Upper lobe of left lung (tissue), 6 donors: ENCODE data around the gene EPHB2. TPM values are rescaled to one million over a fixed set of nuclear protein-coding genes. Genes with fewer than 3 reads are reported as not detected.

ENCODE experiments used
- ATAC-seq, 2 donors: fragments of 200-7000 bp; cut with Tn5 transposase; one replicate each; pipeline ENCODE4 v1.9.1; 2022; ENCODE audit warnings: mild to moderate bottlenecking in 2 of 2, moderate library complexity in 2 of 2; ENCODE audit not compliant: low FRiP score in 2 of 2
- DNase-seq, 2 donors: peaks; one replicate each; pipeline ENCODE4 v3.0.0-alpha.2; 2019 to 2020
- H3K27ac ChIP-seq, 4 donors: fragments of 200-600 bp; sonication (generic); one replicate each; pipeline ENCODE4 v1.5.1; 2016 to 2019
- H3K27me3 ChIP-seq, 4 donors: fragments of 200-600 bp; sonication (generic); one replicate each; pipeline ENCODE4 v1.5.1; 2017 to 2019
- H3K36me3 ChIP-seq, 4 donors: fragments of 200-600 bp; sonication (generic); one replicate each; pipeline ENCODE4 v1.5.1; 2016 to 2019
- H3K4me1 ChIP-seq, 4 donors: fragments of 200-600 bp; sonication (generic); one replicate each; pipeline ENCODE4 v1.5.1; 2018 to 2019
- H3K4me3 ChIP-seq, 4 donors: fragments of 200-600 bp; sonication (generic); one replicate each; pipeline ENCODE4 v1.5.1; 2017 to 2019; ENCODE audit warnings: mild to moderate bottlenecking in 2 of 4, moderate library complexity in 1 of 4
- H3K9me3 ChIP-seq, 4 donors: fragments of 200-600 bp; sonication (generic); one replicate each; pipeline ENCODE4 v1.5.1; 2018 to 2019
- EP300 ChIP-seq, 4 donors: sonication (generic); formaldehyde crosslinking; IDR thresholded peaks; one replicate each; pipeline ENCODE4 v1.5.1; 2017; ENCODE audit warnings: antibody characterized with exemption in 4 of 4, control low read depth in 2 of 4
- POLR2A ChIP-seq, 4 donors: fragments of 450-650 bp; IDR thresholded peaks; one replicate each; pipeline ENCODE4 v1.5.1; 2016 to 2017; ENCODE audit warnings: antibody characterized with exemption in 4 of 4, mild to moderate bottlenecking in 2 of 4
- POLR2AphosphoS5 ChIP-seq, 2 donors: sonication (generic); formaldehyde crosslinking; IDR thresholded peaks; one replicate each; pipeline ENCODE4 v1.5.1; 2017; ENCODE audit warnings: antibody characterized with exemption in 2 of 2
- WGBS, 2 donors: methylation state at CpG; one replicate each; pipeline ENCODE4 v1.1.5; 2017 to 2018; 5-methylcytosine and 5-hydroxymethylcytosine counted together
- total RNA-seq, 6 donors: library from RNA; depleted of rRNA in 4 of 6; stranded (reverse); fragments of >200 nt in 4 of 6; gene quantifications; one replicate each; pipeline versions ENCODE4 v1.1.0 to v1.2.1, GENCODE V29; 2016 to 2021
- TF ChIP-seq, protein P1 (sequence below), 6 experiments: fragments of 450-650 bp in 4 of 6; fragments of 200-600 bp in 2 of 6; sonication (generic) in 2 of 6; IDR thresholded peaks; one replicate each; pipeline ENCODE4 v1.5.1; 2016 to 2019; ENCODE audit warnings: antibody characterized with exemption in 6 of 6
- donor health status: DM: no; HTN: no; CAD: no; lungs with moderate emphysema.
- donor health status: DM: no; HTN: yes; CAD: no; lungs with severe emphysema.

Gene EPHB2
- total RNA-seq, 6 donors from 2014 or later = 1.0 to 8.8 (median 5.6) TPM

DNA sequence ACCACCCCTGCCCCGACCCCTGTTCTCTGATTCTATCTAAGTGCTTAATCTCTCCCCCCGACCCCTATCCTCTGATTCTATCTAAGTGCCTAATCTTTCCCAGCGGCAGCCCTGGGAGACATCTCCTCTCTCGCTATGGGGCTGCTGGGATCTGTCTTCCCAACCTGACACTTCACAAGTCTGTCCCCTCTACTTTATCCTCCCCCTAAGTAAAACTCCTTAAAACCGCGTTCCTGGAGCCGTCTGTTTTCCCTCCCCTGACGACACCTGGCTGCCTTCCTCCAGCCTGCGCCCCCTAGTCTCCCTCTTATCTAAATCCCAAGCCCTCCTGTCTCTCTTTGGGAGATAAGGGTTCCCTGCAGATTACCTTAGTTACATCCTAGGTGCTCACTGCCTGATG lies 30.5 kb downstream of the EPHB2 start:
- Histone ChIP-seq H3K27ac (no peak overlapping the region), H3K4me1 (peaks cover 0 to 7% (median 2%) of the 10 kb centered on the region in 4 donors), H3K36me3 (no peaks in the 10 kb centered on the region), H3K4me3 (no peak overlapping the region), H3K9me3 (no peaks in the 10 kb centered on the region), H3K27me3 (no peaks in the 10 kb centered on the region)
- 70 to 78% methylated on average over 9 of the region's 9 CpGs for WGBS, 2 donors
- no peak for DNase-seq
- TF ChIP-seq POLR2AphosphoS5 (IDR thresholded peaks at IDR 0.05) = no peak
- ATAC-seq = no peak

- Histone ChIP-seq H3K36me3 (no peaks in the 10 kb centered on the region), H3K4me3 (no peak overlapping the region), H3K9me3 (no peaks in the 10 kb centered on the region), H3K27ac (no peak overlapping the region), H3K27me3 (no peaks in the 10 kb centered on the region), H3K4me1 (peaks cover 16 to 31% (median 25%) of the 10 kb centered on the region in 4 donors)
- TF ChIP-seq, protein P1, sequence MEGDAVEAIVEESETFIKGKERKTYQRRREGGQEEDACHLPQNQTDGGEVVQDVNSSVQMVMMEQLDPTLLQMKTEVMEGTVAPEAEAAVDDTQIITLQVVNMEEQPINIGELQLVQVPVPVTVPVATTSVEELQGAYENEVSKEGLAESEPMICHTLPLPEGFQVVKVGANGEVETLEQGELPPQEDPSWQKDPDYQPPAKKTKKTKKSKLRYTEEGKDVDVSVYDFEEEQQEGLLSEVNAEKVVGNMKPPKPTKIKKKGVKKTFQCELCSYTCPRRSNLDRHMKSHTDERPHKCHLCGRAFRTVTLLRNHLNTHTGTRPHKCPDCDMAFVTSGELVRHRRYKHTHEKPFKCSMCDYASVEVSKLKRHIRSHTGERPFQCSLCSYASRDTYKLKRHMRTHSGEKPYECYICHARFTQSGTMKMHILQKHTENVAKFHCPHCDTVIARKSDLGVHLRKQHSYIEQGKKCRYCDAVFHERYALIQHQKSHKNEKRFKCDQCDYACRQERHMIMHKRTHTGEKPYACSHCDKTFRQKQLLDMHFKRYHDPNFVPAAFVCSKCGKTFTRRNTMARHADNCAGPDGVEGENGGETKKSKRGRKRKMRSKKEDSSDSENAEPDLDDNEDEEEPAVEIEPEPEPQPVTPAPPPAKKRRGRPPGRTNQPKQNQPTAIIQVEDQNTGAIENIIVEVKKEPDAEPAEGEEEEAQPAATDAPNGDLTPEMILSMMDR (IDR thresholded peaks at IDR 0.05) = no peak
- TF ChIP-seq POLR2A (IDR thresholded peaks at IDR 0.05) (no peak), POLR2AphosphoS5 (IDR thresholded peaks at IDR 0.05) (no peak), EP300 (IDR thresholded peaks at IDR 0.05) (no peak)
- peak in 1 of 2 donors; percentile 37 for ATAC-seq
- peak; percentile 33 to 62 for DNase-seq
- WGBS, 2 donors = 75 to 78% methylated on average over 13 to 14 of the region's 14 CpGs
Measured at GRCh38 chr1:22745669-22746585, 35.3 kb downstream of the EPHB2 start.

- H3K27me3 ChIP-seq = no peaks in the 10 kb centered on the region
- no peaks in the 10 kb centered on the region for H3K9me3 ChIP-seq
- WGBS, 2 donors = 64 to 77% methylated on average over 10 to 12 of the region's 12 CpGs
- H3K27ac ChIP-seq = no peak overlapping the region
- TF ChIP-seq EP300 (IDR thresholded peaks at IDR 0.05) (no peak), POLR2AphosphoS5 (IDR thresholded peaks at IDR 0.05) (peak in 1 of 2 donors; percentile 37), POLR2A (IDR thresholded peaks at IDR 0.05) (no peak)
- TF ChIP-seq, protein P1 (IDR thresholded peaks at IDR 0.05) = no peak
- no peaks in the 10 kb centered on the region for H3K36me3 ChIP-seq
- peak in 1 of 2 donors; percentile 40 for DNase-seq
- peaks cover 27 to 39% (median 34%) of the 10 kb centered on the region in 4 donors for H3K4me1 ChIP-seq
- no peak for ATAC-seq
- no peak overlapping the region for H3K4me3 ChIP-seq
Measured at GRCh38 chr1:22747021-22747734, 36.5 kb downstream of the EPHB2 start.

DNA sequence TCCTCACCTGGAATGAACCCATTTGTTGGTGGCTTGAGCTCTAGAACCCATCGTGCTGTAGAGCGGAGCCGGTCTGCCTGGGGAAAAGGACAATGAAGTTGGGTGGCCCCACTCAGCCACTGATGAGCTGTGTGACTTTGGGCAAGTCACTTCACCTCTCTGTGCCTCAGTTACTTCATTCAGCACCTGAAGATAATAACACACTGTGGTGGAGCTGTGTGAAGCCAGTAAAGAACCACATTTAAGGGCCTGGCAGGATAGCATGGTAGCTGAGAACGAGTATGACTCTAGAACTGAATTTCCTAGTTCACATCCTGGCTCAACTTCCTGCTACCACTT lies 37.1 kb downstream of the EPHB2 start:
- H3K27ac ChIP-seq = no peak overlapping the region
- TF ChIP-seq POLR2A (IDR thresholded peaks at IDR 0.05) (no peak), EP300 (IDR thresholded peaks at IDR 0.05) (no peak), POLR2AphosphoS5 (IDR thresholded peaks at IDR 0.05) (no peak)
- TF ChIP-seq, protein P1 (IDR thresholded peaks at IDR 0.05) = no peak
- H3K27me3 ChIP-seq = no peaks in the 10 kb centered on the region
- ATAC-seq (no peak), DNase-seq (no peak)
- H3K9me3 ChIP-seq = no peaks in the 10 kb centered on the region
- 78 to 81% methylated on average over 4 of the region's 4 CpGs for WGBS, 2 donors
- H3K4me3 ChIP-seq = no peak overlapping the region
- H3K4me1 ChIP-seq = peaks cover 27 to 39% (median 34%) of the 10 kb centered on the region in 4 donors
- H3K36me3 ChIP-seq = no peaks in the 10 kb centered on the region

DNA sequence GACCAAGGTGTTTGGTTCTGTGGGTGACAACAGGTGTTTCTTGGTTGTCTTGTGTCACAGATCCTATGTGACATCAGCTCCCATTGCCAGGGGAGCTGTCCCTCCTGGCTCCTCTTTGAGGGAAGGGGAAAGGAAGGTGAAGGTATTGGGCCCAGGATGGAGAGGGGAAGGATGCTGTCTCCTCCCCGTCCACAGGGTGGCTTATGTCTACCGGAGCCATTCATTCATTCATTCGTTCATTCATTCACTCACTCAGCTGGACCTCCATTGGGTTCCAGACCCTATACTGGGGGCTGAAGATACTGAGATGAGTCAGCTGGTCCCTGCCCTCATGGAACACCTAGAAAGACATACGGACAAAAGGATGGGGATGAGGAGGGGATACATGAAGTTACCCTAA lies 38.9 kb downstream of the EPHB2 start:
- no peak for DNase-seq
- H3K4me3 ChIP-seq = no peak overlapping the region
- 81 to 91% methylated on average over 4 of the region's 4 CpGs for WGBS, 2 donors
- ATAC-seq = no peak
- no peaks in the 10 kb centered on the region for H3K27me3 ChIP-seq
- H3K4me1 ChIP-seq = peaks cover 27 to 39% (median 34%) of the 10 kb centered on the region in 4 donors
- TF ChIP-seq POLR2A (IDR thresholded peaks at IDR 0.05) (no peak), EP300 (IDR thresholded peaks at IDR 0.05) (no peak), POLR2AphosphoS5 (IDR thresholded peaks at IDR 0.05) (no peak)
- TF ChIP-seq, protein P1 (IDR thresholded peaks at IDR 0.05) = no peak
- peak overlapping the region; percentile 55 to 84 (median 72) for H3K27ac ChIP-seq
- no peaks in the 10 kb centered on the region for H3K36me3 ChIP-seq
- H3K9me3 ChIP-seq = no peaks in the 10 kb centered on the region
